Glomerular visceral epithelial cell (primary cell): Measurements from ENCODE around the gene SLC39A12.

Source experiments
- DNase-seq: peaks from one replicate; pipeline ENCODE4 v3.0.0-alpha.2; 2016; ENCODE audit errors: extremely low spot score

Gene SLC39A12

GRCh38 chr10:17963431-17963830 is 11.7 kb downstream of the SLC39A12 start:
- DNase-seq: peak; percentile 41

GRCh38 chr10:17965649-17966235 is 14.0 kb downstream of the SLC39A12 start:
- no peak for DNase-seq

GRCh38 chr10:17974505-17974904 is 22.8 kb downstream of the SLC39A12 start:
- DNase-seq: no peak

- DNase-seq: no peak
Observed at GRCh38 chr10:17980846-17981565, 29.3 kb downstream of the SLC39A12 start.

GRCh38 chr10:17981766-17982380 is 30.2 kb downstream of the SLC39A12 start:
- DNase-seq: peak; percentile 83

- DNase-seq: peak; percentile 81
Observed at GRCh38 chr10:17984056-17984455, 32.3 kb downstream of the SLC39A12 start.

GRCh38 chr10:17984563-17984962 is 32.8 kb downstream of the SLC39A12 start:
- no peak for DNase-seq

GRCh38 chr10:17989908-17990767 is 38.4 kb downstream of the SLC39A12 start:
- peak; percentile 76 for DNase-seq

- no peak for DNase-seq
Observed at GRCh38 chr10:17992266-17992665, 40.5 kb downstream of the SLC39A12 start.

- no peak for DNase-seq
Observed at GRCh38 chr10:17993361-17993760, 41.6 kb downstream of the SLC39A12 start.

- no peak for DNase-seq
Observed at GRCh38 chr10:18000601-18001000, 48.9 kb downstream of the SLC39A12 start.

GRCh38 chr10:18005445-18005780 is 53.7 kb downstream of the SLC39A12 start:
- no peak for DNase-seq

GRCh38 chr10:18005781-18006456 is 54.2 kb downstream of the SLC39A12 start:
- peak; percentile 23 for DNase-seq

GRCh38 chr10:18008986-18009385 is 57.3 kb downstream of the SLC39A12 start:
- no peak for DNase-seq

- DNase-seq: no peak
Observed at GRCh38 chr10:18010050-18010449, 58.3 kb downstream of the SLC39A12 start.

- no peak for DNase-seq
Observed at GRCh38 chr10:18020523-18020922, 68.8 kb downstream of the SLC39A12 start.

- no peak for DNase-seq
Observed at GRCh38 chr10:18021725-18022480, 70.2 kb downstream of the SLC39A12 start.

GRCh38 chr10:18043148-18044006 is 91.7 kb downstream of the SLC39A12 start:
- DNase-seq: peak; percentile 10

GRCh38 chr10:18044976-18045720 is 93.4 kb downstream of the SLC39A12 start:
- no peak for DNase-seq
